ENCODE data around the gene NEK1.

DNA sequence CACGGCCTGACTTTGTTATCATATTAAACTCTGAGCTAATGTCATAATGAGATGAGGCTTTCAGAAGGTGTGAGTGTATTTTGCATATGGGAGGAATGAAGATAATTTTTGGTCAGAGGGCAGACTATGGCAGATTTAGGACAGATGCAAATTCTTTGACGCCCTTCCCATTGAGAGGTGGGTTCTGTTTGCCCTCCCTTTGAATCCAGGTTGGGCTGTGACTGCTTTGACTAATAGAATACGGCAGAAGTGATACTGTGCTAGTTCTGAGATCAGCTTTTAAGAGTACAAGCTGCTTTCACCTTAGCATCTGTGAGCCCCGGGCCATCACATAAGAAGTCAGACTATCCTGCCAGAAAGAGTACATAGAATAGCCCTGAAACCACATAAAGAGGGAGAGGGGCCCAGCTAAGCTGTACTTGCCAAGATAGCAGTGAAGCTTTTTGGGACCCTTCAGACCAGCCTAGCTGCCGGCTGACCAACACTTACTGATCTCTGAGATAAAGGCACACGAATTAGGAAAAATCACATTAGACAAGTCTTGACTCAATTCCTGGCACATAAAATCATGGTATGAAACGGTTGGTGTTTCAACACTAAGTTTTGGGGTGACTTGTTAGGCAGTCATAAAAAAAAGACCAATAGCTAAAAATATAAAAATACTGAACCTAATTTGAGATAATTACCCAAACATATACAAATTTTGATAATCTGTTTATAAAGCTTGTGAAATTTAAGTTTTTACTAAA lies 174.9 kb downstream of the NEK1 start:
- TF ChIP-seq, protein P1, sequence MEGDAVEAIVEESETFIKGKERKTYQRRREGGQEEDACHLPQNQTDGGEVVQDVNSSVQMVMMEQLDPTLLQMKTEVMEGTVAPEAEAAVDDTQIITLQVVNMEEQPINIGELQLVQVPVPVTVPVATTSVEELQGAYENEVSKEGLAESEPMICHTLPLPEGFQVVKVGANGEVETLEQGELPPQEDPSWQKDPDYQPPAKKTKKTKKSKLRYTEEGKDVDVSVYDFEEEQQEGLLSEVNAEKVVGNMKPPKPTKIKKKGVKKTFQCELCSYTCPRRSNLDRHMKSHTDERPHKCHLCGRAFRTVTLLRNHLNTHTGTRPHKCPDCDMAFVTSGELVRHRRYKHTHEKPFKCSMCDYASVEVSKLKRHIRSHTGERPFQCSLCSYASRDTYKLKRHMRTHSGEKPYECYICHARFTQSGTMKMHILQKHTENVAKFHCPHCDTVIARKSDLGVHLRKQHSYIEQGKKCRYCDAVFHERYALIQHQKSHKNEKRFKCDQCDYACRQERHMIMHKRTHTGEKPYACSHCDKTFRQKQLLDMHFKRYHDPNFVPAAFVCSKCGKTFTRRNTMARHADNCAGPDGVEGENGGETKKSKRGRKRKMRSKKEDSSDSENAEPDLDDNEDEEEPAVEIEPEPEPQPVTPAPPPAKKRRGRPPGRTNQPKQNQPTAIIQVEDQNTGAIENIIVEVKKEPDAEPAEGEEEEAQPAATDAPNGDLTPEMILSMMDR (conservative IDR thresholded peaks at IDR 0.05; ENCODE audit: low read length), result no peak
- no peak for TF ChIP-seq EZH2phosphoT487 (IDR thresholded peaks at IDR 0.05; ENCODE audit: borderline replicate concordance)

All from Loucy (cell line).